Fibroblast of upper back skin (primary cell): ENCODE data around the gene RIPPLY2.
"Not testable (repeated sequence)": the region's sequence is repeated elsewhere in the genome, so short reads cannot be mapped to it uniquely, and the experiment has no call there.

Source experiments
- DNase-seq: peaks from one replicate; pipeline ENCODE4 v3.0.0-alpha.2; 2013

The RIPPLY2 gene

GRCh38 chr6:83853178-83854000, at the start of gene RIPPLY2:
Gene RIPPLY2, plus strand, starts transcription at chr6:83853360. Its CDS starts 57 bp downstream, at chr6:83853417.
- no peak for DNase-seq

- not testable (repeated sequence) for DNase-seq
Measured at GRCh38 chr6:83803492-83803891, 49.7 kb upstream of the RIPPLY2 start.

GRCh38 chr6:83804886-83805285, 48.3 kb upstream of the RIPPLY2 start:
- no peak for DNase-seq

- no peak for DNase-seq
Measured at GRCh38 chr6:83808005-83808404, 45.2 kb upstream of the RIPPLY2 start.

GRCh38 chr6:83808926-83809325, 44.2 kb upstream of the RIPPLY2 start:
- DNase-seq, result no peak

- no peak for DNase-seq
Measured at GRCh38 chr6:83812595-83812994, 40.6 kb upstream of the RIPPLY2 start.

- no peak for DNase-seq
Measured at GRCh38 chr6:83815631-83816272, 37.4 kb upstream of the RIPPLY2 start.

- no peak for DNase-seq
Measured at GRCh38 chr6:83822629-83823169, 30.5 kb upstream of the RIPPLY2 start.

GRCh38 chr6:83824388-83824801, 28.8 kb upstream of the RIPPLY2 start:
- DNase-seq, result no peak

- DNase-seq, result no peak
Measured at GRCh38 chr6:83824831-83825230, 28.3 kb upstream of the RIPPLY2 start.

- DNase-seq, result no peak
Measured at GRCh38 chr6:83827050-83827449, 26.1 kb upstream of the RIPPLY2 start.

- no peak for DNase-seq
Measured at GRCh38 chr6:83838727-83839126, 14.4 kb upstream of the RIPPLY2 start.

GRCh38 chr6:83844170-83844569, 9.0 kb upstream of the RIPPLY2 start:
- no peak for DNase-seq

- DNase-seq, result no peak
Measured at GRCh38 chr6:83846291-83846690, 6.9 kb upstream of the RIPPLY2 start.

- no peak for DNase-seq
Measured at GRCh38 chr6:83847179-83847578, 6.0 kb upstream of the RIPPLY2 start.

GRCh38 chr6:83849127-83849526, 4.0 kb upstream of the RIPPLY2 start:
- DNase-seq, result no peak

GRCh38 chr6:83849610-83850009, 3.5 kb upstream of the RIPPLY2 start:
- DNase-seq, result no peak

GRCh38 chr6:83852528-83853177, 507 bp upstream of the RIPPLY2 start:
- no peak for DNase-seq

GRCh38 chr6:83854001-83854501, 891 bp downstream of the RIPPLY2 start:
- no peak for DNase-seq

- DNase-seq, result no peak
Measured at GRCh38 chr6:83854766-83855165, 1.6 kb downstream of the RIPPLY2 start.

- DNase-seq, result peak; percentile 95
Measured at GRCh38 chr6:83859410-83860358, 6.5 kb downstream of the RIPPLY2 start, which contains the start of gene CYB5R4. Gene CYB5R4, plus strand, starts transcription at chr6:83859689. Its CDS starts 94 bp downstream, at chr6:83859783.

- no peak for DNase-seq
Measured at GRCh38 chr6:83860359-83860755, 7.2 kb downstream of the RIPPLY2 start.
